Inflammatory macrophage treated with lipopolysaccharide for 1 hour (primary cell): Measurements from ENCODE around the gene ACOT13.
"Not testable (repeated sequence)": the region's sequence is repeated elsewhere in the genome, so short reads cannot be mapped to it uniquely, and the experiment has no call there.

ENCODE experiments used
- DNase-seq, 2 donors: peaks; one replicate each; pipeline ENCODE4 v3.0.0-alpha.2; 2020 to 2022

ACOT13 gene

DNA sequence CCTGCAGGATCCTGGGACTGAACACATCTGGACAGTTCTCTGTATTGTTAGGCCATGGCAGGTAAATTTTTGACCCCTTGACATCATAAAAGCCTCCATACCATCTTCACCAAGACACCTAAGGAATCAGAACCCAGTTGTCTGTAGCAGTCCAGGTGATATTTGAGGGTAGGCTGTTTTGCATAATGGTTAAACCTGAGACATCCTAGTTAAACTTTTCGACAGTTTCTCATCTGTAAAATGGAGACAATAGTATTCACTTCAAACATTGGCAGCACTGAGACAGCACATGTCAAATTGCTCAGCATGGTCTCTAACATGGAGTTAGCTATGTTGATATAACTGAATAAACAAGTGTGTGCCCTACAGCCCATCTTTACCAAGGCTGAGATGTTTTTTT, 27.3 kb downstream of the ACOT13 start:
- no peak for DNase-seq

DNA sequence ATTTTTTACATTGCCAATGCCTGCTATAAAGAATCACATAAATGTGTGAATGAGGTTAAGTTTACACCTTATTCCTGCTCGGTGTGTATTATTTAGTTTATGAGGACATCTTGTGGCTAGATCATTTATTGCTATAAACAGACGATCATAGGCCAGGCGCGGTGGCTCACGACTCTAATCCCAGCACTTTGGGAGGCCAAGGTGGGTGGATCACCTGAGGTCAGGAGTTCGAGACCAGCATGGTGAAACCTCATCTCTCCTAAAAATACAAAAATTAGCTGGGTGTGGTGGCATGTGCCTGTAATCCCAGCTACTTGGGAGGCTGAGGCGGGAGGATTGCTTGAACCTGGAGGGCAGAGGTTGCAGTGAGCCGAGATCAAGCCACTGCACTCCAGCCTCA, 28.8 kb downstream of the ACOT13 start:
- peak in 1 of 2 donors; percentile 69 for DNase-seq

DNA sequence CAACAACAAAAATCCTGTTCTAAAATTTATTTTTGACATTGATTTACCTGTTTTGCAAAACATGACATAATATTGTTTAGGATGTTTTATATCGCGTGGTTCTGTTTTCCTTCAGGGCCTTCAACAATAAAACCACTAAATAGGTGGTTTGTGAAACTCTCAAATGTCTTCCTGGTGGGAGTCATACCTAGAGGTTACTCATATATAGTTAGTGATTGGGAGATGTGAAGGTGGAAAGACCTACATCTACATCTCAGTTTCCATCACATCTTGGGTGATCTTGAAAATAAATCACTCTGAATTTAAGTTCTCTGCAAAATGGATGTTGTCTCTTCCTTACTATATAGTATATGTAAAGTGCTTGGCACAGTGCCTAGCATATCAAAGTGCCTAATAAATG, 29.2 kb downstream of the ACOT13 start:
- DNase-seq = no peak

DNA sequence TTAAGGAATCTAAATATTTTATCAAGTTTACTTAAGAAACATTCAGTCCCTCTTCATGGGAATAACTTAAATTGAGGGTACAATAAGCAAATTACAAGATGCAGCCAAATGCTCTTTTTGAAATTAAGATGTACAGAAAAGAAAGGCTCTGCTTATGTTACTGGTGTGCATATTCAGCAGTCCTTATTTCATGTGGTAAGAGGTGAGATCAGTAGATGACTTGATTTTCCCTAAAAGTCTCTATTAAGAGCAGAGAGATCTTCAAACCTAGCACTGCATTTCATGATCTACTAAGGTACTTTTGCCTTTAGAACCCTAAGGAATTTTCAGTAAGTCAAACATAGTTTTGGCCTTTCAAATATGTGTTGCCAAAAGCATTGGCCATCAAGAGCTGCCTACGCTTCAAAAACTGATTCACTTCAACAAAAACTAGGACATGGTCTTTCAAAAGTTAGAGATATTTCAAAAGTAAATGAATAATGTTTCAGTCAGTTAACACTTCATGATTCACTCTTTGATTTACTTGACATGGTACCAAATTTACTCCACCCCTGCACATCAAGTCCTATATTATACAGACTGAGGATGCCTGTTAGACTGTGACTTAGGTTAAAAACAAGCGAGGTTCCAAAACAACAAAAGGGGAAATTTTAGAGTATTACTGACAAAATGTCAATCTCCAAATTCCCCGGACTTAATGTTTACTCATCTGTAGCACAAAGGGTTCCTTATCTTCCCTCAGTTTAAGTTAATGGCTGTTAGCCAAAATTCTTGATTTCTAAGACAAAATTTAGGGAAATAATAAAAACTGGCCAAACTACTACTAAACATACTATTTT, 32.9 kb downstream of the ACOT13 start:
- DNase-seq = no peak

DNA sequence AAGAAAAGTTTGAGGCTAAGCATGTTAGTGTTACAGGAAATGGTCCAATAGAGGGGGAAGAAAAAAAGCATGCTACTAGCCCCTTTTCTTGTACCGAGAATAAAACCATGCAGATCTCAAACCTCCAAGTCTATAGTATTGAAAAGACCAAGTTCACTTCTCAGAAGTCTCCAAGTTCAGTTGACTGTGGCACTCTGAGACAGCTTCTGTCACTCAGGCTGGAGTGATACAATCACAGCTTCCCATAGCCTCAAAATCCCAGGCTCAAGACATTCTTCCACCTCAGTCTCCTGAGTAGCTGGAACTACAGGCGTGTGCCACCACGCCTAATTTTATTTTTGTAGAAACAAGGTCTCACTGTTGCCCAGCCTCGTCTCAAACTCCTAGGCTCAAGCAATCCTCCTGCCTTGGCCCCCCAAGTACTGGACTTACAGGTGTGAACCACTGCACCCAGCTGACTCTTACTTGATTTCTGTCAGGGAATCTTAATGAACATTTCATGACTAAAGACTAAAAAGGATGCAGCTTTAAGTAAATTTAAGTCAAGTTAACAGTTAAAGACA, 35.9 kb downstream of the ACOT13 start:
- no peak for DNase-seq

DNA sequence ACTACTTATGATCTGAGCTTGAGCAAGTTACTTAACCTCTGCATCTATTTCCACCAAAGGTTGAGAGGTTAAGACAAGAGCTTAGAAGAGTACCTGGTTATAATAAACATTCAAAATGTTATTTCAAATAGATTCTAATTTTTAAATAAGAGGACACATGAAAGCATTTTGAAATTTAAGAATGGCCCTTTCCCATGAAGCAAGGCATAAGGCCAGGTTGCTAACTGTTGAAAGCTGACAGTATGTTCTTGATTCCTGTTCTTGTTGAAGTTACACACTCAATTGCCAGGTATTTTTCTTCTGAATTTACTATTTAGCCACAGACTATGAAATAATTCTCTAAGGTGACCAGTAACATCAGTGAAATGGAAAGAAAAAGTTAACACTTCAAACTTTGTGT, 37.6 kb downstream of the ACOT13 start:
- no peak for DNase-seq

DNA sequence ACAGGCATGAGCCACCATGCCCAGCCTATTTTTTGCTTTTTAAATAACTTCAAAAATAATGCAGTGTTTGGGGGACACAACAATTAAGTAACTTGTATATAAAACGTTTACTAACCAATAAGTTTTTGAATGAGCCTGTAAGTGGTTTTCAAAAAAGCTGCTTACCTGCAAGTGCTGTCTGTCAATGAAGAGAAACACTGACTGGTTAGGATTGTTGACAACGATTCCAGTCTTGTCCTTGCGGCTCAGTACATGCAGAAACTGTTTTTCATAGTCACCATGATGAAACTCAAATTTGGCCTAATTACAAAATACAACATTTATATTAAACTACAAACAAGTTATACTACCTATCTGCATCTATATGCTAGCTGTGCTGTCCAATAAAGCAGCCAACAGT, 41.7 kb downstream of the ACOT13 start:
- no peak for DNase-seq

DNA sequence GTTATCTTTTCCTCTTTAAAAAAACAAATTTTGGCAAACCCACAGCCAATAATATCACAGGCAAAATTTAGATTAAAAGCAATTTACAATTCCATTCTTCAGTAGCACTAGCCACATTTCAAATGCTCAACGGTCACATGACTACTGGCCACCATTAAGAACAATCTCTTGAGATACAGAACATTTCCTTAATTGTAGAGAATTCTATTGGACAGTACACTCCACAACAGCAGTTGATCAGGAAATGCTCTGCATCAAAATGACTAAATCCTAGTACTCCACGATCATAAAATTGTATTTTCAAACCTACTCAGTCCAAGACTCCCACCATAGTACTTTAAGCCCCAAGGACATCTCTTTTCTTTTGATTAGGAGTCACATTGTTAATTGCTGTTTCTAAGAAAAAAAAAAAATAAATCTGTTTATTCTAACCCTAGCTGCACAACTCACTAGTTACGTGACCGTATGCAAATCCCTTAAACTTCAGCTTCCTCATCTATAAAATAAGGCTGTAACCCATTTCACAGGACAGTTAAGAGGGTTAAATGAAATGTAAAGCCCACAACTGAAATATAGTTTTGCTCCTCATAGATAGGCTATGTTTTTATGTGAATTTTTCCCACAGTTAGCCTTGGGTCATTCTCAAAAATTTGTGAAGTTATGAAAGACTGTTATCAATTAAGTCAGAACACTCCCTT, 42.3 kb downstream of the ACOT13 start:
- no peak for DNase-seq

DNA sequence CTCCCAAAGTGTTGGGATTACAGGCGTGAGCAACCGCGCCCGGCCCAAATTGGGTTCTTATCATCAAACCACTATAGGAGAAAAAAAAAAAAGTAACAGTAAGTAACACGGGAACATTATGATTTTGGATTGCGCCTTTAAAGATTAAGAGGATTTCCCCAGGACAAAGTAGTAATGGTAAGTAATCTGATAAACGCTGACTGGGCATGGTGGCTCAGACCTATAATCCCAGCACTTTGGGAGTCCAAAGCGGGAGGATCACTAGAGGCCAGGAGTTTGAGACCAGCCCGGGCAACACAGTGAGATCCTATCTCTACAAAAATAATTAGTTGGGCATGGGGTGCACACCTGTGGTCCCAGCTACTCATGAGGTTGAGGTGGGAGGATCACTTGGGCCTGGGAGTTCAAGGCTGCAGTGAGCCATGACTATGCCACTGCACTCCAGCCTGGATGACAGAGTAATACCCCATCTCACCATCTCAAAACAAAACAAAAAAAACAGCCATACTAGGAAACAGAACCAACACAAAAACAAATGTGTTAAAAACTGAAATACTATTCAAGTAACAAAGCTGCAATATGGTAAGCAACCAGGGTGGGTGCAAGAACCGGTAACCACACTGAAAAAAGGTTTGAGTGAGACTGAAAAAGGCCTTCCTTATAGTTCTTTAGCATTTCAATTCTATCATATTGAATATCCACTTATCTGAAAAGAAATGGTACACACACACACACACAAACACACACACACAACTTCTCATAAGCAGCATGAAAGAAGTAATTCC, 43.8 kb downstream of the ACOT13 start:
- no peak for DNase-seq

DNA sequence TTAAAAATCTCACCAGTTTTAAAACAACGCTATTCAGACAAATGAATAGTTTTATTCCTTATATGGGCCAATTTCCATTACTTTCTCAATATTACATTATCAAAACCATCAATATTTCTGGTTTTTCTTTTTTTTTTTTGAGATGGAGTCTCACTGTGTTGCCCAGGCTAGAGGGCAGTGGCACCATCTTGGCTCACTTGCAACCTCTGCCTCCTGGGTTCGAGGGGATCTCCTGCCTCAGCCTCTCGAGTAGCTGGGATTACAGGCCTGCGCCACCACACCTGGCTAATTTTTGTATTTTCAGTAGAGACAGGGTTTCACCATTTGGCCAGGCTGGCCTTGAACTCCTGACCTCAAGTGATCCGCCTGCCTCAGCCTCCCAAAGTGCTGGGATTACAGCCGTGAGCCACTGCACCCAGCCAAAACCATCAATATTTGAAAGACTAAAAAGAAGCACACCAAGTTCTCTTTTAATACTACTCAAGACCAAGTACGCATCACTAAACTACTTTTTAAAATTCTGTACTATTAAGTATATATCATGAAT, 49.8 kb downstream of the ACOT13 start:
- DNase-seq = not testable (repeated sequence)

DNA sequence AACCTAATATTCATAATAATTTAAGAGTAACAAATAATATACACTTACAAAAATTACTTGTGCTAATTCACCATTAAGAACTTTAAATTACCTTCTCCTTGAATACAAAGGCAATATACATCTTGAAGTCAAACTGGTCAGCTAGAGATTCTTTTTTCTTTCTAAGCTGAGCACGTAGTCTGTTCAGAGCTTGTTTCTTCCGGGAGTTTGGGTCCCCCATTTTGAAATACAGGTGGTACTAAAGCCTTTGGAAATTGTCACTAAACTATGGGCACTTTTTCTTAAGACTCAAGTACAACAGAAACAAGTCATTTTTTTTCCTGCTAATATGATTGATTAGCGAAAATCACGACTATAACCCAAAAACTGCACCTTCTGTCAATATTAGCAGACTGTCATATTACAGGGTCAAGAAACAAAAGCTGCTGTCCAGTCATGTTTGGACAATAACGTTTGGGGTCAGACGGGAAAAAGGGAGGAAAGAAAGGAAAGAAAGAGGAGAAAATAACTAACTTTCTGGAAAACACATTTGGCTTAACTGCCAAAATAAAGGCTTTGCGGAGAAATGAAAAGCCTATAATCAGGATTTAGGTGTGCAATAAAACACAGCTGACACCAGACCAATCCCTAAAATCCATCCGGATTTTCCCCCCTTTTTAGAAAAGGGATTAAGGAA, 51.7 kb downstream of the ACOT13 start:
- DNase-seq = no peak

DNA sequence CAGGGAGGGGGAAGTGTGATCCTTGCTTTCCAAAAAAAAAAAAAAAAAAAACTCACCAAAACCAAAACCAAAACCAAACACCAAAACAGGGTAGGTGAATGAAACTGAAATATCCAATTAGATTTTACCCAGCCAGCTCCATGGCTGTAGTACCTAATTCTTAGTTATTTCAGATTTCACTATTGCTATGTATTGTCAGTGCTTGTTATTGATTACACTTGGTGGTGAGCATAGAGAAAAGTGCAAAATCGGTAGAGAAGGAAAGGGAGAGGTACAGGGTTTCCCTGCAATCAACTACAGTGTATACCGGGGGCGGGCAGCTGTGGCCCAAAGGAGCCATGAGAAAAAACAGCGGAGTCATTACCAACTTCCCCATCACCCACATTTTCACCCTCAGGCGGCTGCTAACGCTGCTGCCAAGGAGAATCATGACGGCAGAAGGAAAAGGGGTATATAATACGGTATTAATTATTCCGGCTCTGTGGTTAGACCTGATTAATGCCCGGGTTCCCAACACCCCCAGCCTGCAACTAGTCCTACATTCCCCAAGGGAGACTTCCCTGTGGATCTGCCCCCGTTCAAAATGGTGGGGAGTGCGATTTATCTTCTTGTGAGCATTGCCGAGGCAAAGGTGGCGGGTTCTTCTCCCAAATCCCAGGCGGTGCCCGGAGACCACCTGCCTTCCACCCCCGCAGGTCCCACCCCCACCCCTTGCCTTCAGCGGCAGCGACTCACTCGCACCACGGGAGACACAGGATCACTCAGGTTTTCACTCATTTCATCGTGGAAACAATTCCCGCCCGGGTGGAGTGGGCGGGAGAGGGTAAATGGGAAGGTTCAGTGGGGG, 52.5 kb downstream of the ACOT13 start, which contains the start of gene C6orf62:
C6orf62 (minus strand) TSS at position 30 of the 847 bp plus-strand sequence. CDS start 486 bp downstream, outside the sequence.
- DNase-seq = peak; percentile 82 to 83

DNA sequence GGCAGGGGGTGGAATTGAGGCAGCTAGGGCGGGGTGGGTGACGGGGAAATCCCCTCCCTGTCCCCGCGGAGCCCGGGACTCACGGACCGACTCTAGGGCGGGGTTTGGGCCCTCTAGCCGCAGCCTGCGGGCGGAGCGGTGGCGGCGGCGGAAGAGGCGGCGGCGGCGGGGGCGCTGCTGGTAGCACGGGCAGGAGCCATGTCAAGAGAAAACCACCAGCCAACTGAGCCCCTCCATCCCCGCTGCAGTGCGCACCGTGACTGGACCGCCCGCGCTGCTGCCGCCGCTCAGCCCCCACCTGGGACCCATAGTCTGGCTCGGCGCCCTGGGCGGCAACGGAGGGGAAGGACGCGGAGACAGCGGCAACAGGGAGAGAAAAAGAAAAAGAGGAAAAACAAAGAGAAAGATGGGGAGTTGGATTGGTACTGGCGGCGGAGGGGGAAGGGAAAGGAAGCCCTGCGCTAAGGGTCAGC, 53.3 kb downstream of the ACOT13 start:
- DNase-seq = peak; percentile 87 to 89

DNA sequence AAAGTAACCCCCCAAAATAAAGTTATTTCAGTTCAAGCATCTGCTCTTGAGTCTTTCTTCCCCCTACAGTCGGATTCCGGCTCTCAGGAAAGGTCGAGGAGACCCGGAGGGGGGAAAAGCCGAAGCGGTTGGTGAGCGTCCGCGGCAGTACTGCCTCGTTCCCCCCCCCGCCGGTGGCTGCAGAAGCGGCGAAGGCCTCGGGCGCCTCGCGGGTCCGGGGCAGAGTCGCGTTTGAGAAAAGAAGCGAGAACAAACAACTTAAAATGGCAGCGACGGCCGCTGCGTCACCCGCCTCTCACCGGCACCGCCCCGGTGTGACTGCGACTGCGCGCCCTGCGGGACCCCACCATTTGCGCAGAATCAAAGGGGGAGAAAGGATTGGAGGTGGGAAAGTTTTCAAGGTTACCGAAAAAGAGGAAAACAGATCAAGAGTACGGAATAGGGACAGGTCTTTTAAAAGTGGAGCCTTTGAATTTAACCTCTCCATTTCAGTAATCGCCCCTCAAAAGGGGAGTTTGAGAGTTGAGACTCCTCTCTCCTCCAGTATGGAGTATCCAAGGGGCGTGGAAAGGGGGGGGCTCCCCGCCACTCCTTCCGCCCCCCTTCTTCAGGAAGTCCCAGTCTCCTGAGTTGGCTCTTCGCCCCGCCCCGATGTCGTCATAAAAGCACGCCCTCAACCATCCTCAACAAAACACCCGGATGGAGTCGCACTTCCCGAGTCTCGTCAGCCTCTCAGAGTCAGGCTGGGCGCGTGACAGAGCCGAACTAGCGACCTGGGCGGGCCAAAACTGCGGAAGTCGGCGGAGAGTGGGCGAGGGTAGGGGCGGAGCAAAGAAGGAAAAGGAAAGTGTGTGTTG, 54.0 kb downstream of the ACOT13 start:
- DNase-seq = peak; percentile 100

DNA sequence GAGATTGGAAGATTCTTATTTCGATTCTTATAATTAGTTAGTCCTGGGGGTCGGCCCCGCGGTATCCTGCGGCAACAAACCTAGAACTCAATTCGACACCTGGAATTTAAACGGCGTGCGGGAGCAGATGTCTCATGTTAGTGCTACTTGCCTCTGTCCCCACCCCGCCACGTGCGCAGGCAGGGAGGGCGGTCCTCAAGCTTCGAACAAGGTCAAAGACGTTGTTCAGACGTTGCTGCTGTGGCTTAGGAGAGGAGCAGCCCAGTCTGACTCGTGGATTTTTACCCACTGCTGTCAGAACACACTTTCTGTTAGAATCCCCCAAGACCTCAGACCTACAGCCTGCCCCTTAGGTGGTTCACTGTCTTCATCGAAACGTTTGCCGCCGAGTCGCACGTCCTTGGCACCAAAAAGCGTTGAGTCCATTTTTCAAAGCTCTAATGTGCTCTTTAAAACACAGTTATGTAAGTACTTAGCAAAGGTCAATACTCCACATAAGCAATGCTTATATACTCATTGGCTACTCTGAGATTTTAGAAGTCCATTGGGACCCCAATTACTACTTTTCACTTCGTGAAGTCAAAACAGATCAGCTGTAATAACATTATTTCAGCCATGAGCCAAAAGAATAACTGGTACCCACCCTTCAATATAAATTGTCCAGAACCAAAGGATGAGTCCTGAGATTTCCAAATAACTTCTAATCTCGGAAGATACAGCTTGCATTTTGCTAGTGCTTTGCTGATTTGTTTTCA, 54.8 kb downstream of the ACOT13 start:
- DNase-seq = no peak

DNA sequence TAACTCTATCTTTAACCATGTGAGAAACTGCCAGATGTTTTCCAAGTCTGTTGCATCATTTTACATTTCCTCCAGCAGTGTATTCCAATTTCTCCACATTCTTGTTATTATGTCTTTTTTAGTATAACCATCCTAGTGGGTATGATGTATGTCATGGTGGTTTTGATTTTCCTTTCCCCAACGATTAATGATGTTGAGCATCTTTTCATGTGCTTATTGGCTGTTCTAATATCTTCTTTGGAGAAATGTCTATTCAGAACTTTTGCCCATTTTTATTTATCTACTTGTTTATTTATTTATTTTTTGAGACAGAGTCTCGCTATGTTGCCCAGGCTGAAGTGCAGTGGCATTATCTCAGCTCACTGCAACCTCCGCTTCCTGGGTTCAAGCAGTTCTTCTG, 56.4 kb downstream of the ACOT13 start:
- DNase-seq = no peak

DNA sequence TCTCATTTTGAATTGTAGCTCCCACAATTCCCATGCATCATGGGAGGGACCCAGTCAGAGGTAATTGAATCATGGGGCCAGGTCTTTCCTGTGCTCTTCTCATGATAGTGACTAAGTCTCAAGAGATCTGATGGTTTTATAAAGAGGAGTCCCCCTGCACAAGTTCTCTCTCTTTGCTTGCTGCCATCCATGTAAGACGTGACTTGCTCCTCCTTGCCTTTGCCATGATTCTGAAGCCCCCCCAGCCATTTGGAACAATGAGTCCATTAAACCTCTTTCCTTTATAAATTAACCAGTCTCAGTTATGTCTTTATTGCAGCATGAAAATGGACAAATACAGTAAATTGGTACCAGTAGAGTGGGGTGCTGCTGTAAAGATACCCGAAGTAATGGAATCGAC, 63.8 kb downstream of the ACOT13 start:
- DNase-seq = not testable (repeated sequence)

DNA sequence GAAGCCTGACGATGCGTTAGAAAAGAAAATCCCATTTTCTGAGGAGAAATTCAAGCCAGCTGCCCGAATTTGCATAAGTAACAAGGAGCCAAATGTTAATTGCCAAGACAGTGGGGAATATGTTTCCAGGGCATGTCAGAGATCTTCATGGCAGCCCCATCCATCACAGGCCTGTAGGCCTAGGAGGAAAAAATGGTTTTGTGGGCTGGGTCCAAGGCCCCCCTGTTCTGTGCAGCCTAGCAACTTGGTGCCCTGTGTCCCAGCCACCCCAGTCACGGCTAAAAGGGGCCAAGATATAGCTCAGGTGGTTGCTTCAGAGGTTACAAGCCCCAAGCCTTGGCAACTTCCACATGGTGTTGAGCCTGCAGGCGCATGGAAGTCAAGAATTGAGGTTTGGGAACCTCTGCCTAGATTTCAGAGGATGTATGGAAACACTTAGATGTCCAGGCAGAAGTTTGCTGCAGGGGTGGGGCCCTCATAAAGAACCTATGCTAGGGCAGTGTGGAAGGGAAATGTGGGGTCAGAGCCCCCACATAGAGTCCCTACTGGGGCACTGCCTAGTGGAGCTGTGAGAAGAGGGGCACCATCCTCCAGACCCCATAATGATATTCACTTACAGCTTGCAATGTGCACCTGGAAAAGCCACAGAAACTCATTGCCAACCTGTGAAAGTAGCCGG, 64.7 kb downstream of the ACOT13 start:
- not testable (repeated sequence) for DNase-seq

DNA sequence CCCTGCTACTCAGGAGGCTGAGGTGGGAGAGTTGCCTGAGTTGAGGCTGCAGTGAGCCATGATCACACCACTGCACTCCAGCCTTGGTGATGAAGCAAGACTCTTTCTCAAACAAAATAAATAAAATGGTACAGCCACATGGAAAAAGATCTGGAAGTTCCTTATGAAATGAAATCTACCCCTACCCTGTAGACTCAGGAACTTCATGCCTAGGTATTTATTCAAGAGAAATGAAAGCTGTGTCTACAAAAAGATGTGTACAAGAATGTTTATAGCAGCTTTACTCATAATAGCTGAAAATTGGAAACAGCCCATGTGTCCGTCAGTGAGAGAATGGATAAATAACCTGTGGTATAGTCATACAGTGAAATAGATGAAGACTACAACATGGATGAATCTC, 67.3 kb downstream of the ACOT13 start:
- no peak for DNase-seq
